A172 (cell line): ENCODE results near the gene PALD1. TPM values are rescaled to one million over a fixed set of nuclear protein-coding genes. Genes with fewer than 3 reads are reported as not detected.

ENCODE experiments used
- DNase-seq: peaks from one replicate; pipeline ENCODE4 v3.0.0-alpha.2; 2015; ENCODE audit warnings: low spot score
- total RNA-seq: library from RNA; depleted of rRNA; stranded (reverse); fragments of >200 nt; shearing (Covaris generic); gene quantifications from 2 replicates; pipeline ENCODE4 v1.2.3, GENCODE V29; 2014

The PALD1 gene
- total RNA-seq, 1 experiment from 2014 or later, result 5.8 TPM

GRCh38 chr10:70552586-70552985, 74.0 kb downstream of the PALD1 start:
- DNase-seq, result no peak

DNA sequence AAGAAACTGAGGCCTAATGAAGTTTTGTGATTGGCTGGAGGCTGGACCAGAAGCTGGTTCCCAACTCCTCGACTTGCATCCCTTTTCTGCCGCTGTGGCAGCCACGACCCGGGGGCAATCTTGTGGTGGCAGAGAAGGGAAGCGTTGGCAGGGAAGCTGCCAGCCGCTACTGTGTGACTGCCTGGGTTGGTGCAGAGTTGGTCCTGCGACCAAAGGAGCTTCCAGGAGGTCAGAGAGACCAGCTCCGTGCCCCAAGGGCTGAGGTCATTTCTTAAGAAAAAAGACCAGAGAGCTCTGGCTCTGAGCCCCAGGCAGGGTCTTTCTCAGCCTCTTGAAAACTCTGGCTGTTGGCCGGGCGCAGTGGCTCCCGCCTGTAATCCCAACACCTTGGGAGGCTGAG, 76.8 kb downstream of the PALD1 start:
- no peak for DNase-seq

DNA sequence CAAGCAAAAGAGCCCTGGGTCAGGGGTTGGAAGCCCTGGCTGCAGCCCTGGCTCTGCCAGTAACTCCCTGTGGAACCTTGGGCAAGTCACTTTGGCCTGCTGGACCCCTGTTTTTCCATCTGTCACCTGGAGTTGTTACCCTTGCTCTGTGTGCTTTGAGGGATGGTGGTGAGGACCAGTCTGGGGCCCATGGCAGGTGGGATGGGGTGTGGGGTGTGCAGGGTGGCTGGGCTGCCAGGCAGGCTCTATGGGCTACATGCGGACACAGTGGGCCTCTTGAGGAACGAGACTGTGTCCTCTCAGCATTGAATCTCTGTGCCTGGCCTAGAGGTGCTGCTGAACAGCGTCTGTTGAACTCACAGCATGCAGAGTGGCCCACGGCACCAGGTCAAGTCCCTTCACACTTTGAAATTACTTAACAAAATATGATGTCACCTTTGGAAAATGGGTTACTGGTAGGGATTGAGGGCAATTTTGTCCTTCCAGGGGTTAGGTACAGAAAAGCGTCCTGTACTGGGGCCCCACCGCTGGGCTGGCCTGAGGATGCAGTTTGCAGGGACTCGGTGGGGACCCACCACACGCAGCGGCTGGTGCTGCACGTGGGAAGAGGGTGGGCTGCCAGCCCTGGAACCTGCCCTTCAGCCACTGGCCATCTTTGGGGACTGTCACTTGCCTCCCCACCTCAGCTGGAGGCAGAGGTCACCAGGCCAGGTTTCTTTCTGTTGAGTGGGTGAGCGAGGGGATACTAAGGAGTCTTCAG, 78.7 kb downstream of the PALD1 start:
- no peak for DNase-seq

DNA sequence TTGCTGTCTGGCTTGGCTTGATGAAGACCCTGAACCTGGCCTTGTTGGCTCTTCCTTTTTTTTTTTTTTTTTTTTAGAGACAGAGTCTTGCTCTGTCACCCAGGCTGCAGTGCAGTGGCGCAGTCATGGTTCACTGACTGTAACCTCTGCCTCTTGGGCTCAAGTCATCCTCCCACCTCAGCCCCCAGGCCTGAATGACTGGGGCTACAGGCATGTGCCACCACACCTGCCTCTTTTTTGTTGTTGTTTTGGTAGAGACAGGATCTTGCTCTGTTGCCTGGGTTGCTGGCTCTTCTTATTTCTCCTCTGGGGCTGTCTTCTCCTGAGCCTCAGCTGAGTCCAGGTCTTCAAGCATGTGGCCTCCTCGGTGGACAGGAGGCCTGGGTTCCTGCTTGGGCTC, 79.3 kb downstream of the PALD1 start:
- DNase-seq, result no peak

DNA sequence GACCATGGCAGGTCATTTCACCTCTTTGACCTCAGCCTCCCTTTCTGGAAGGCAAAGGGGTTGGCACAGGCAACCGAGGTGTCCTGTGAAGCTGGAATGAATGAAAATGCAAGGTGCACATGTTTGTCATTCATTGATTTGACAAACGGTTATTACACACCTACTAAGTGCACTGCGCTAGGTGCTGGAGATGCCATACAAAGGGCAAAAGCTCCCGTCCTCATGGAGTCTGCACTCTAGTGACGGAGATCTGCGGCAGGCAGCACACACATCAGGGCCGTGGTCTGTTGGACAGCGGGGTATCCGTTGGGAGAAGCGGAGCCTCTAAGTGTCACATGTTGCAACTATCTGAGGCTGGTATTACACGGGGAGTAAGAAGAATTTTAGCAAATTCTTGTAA, 79.7 kb downstream of the PALD1 start:
- DNase-seq, result no peak

GRCh38 chr10:70558871-70559810, 80.6 kb downstream of the PALD1 start:
- DNase-seq, result peak; percentile 53

- DNase-seq, result no peak
These were observed 81.3 kb downstream of the PALD1 start for GRCh38 chr10:70559861-70560260.

DNA sequence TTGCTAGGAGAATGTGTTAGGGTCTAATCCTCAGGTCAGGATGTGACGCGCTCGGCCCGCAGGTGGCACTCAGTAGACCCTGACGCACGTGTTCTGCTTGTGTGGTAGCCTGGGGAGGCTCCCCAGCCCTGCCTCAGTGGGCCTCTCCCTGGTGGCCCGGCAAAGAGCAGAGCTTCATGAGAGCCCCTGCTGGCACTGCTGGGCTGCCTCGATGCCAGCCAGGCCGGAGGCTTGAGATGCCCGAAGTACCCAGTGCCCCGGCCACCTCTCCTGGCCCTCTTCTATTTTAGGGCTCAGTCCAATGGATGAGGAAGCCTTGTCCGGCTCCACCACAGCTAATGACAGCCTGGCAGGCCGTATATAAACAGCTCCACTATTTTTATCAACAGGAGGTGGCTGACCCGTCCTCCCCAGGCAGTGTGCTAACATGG, 82.0 kb downstream of the PALD1 start:
- no peak for DNase-seq

GRCh38 chr10:70561070-70561469, 82.5 kb downstream of the PALD1 start:
- DNase-seq, result no peak

DNA sequence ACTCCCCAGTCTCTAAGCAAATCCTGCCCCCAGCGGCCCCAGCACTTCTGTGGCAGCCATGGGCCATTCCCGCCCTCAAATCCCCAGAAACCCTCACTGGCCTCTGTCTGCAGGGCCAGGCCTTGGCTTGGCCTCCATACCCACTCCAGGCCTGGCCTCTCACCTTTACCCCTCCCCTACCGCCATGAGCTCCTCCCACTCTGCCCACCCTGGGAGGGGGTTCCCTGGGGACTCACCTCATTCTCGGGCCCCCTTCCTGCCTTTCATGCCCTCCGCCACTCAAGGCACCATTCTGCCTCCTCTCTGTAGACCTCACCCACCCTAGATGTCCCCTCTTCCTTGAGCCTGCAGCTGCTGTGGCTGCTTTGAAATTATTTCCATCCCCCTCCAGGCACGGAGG, 83.0 kb downstream of the PALD1 start:
- no peak for DNase-seq

- DNase-seq, result no peak
These were observed 83.6 kb downstream of the PALD1 start for GRCh38 chr10:70562036-70562755.

DNA sequence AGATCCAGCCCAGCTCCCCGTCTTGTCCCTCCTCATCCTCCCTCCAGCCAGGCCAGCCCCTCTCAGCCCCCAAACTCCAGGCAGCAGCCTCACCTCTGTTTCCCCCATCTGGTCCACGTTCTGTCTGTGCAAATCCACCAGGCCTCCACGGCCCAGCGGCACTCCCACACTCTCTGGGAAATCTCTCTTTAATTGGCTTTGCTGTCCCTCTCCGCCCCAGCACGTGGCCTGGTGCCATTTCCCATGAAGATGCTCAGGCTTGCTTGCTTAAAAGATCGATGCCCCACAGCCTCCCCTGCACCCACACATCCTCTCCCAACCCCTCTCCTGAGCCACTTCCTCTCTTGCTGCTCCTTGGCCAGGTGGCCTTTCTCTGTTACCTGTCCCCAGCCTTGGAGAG, 84.7 kb downstream of the PALD1 start:
- no peak for DNase-seq

GRCh38 chr10:70564113-70564725, 85.7 kb downstream of the PALD1 start:
- DNase-seq, result no peak

- DNase-seq, result no peak
These were observed 86.4 kb downstream of the PALD1 start for GRCh38 chr10:70564901-70565351.

DNA sequence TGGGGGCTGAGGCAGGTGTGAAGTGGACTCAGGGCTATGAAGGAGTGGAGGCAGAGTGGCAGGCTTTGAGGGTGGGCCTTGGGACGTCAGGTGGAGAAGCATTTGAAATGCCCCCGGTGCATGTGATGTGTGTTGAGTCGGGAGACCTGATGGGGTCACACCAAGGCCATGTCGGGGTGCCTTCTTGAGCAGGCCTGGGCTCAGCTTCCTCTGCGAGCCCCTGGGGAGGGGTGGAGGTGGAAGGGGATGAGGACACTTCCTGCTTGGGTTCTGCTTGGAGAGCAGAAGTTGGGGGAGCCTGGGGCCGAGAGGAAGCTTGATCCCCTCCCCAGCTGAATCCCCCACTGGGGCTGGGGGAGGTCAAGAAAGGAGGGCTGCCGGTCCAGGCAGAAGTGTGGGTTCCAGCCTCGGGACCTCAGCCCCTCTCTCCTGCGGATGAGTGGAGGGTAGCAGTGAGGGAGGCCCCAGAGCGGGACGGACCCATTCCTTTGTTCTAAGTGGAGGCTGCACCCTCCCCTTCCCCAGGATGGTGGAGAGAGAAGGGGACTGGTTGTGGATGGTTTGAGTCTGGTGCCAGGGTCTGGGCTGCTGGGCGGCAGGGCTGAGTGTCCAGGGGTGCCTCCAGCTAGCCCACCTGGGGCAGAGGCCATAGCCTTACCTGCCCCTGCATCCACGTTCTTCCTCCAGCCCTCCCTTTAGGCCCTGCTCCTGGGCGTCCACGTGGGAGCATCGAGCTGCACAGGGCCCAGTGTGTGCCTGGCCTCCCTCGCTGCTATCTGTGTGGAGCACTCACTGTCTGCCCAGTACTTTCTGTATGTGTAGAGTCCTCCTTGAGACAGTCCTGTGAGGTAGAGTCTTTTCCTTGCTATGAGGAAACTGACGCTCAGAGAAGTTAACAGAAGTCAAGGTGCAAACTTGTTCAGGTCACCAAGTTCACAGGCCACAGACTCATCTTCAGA, 87.3 kb downstream of the PALD1 start:
- no peak for DNase-seq

GRCh38 chr10:70566515-70567290, 88.1 kb downstream of the PALD1 start:
- no peak for DNase-seq

GRCh38 chr10:70567603-70568002, 89.0 kb downstream of the PALD1 start:
- DNase-seq, result no peak

DNA sequence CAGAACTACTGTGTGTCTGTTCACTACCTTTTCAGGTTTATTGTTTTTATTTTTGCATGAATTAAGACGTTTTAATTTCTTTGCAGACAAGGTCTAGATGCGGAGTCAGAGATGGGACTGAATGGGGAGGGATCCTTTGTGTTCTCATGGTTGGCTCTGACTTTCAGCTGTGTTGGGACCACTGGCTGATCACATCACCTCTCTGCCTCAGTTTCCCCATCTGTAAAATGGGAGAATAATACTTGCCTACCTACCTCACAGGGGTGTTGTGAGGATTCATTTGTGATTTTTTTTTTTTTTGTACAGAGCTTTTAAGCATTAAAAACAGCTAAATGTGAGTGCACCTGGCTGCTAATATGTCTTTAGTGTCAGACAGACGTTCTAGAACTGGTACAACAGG, 89.5 kb downstream of the PALD1 start:
- no peak for DNase-seq

GRCh38 chr10:70568781-70569495, 90.4 kb downstream of the PALD1 start:
- no peak for DNase-seq
